ENCODE measurements around the gene KRTAP9-7.
"Not testable (repeated sequence)": the region's sequence is repeated elsewhere in the genome, so short reads cannot be mapped to it uniquely, and the experiment has no call there.

The KRTAP9-7 gene, protein sequence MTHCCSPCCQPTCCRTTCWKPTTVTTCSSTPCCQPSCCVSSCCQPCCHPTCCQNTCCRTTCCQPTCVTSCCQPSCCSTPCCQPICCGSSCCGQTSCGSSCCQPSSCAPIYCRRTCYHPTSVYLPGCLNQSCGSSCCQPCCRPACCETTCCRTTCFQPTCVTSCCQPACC

DNA sequence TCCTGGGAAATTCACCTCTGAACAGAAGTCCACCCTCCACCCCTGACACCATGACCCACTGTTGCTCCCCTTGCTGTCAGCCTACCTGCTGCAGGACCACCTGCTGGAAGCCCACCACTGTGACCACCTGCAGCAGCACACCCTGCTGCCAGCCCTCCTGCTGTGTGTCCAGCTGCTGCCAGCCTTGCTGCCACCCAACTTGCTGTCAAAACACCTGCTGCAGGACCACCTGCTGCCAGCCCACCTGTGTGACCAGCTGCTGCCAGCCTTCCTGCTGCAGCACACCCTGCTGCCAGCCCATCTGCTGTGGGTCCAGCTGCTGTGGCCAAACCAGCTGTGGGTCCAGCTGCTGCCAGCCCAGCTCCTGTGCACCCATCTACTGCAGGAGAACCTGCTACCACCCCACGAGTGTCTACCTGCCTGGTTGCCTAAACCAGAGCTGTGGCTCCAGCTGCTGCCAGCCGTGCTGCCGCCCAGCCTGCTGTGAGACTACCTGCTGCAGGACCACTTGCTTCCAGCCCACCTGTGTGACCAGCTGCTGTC is at the start of gene KRTAP9-7:
KRTAP9-7 (plus strand) TSS at position 51 of the 543 bp plus-strand sequence; CDS start at position 51, 0 bp downstream.
- H3K4me1 Mint-ChIP-seq; H3K9me3 Mint-ChIP-seq; H3K4me3 Mint-ChIP-seq; H3K27ac Mint-ChIP-seq; H3K36me3 Mint-ChIP-seq (ENCODE audit: low read depth): not testable (repeated sequence)
- H3K27me3 Mint-ChIP-seq (ENCODE audit: low read depth): peaks cover 18% of the 10 kb centered on the region

DNA sequence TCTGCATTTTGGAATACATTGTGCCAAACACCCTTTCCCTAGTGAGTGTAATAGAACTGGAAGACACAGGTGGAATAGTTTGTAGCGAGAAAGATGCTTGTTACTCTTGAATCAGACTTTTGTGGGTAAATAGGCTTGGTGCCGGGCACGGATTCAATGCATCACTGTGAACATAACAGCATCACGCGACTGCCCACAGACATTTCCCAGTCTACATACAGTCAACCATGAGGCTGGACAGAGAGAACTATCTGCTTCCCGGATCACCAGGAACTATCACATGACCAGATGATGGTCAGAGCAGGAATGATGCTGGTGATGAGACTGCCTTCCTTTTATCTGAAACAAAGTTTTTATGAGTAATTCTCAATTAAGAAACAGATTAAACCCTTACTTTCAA is 49.4 kb upstream of the KRTAP9-7 start:
- no peaks in the 10 kb centered on the region for H3K4me1 Mint-ChIP-seq
- H3K36me3 Mint-ChIP-seq (ENCODE audit: low read depth): no peaks in the 10 kb centered on the region
- H3K9me3 Mint-ChIP-seq: no peaks in the 10 kb centered on the region
- no peak overlapping the region for H3K27ac Mint-ChIP-seq
- TF ChIP-seq, protein P1, sequence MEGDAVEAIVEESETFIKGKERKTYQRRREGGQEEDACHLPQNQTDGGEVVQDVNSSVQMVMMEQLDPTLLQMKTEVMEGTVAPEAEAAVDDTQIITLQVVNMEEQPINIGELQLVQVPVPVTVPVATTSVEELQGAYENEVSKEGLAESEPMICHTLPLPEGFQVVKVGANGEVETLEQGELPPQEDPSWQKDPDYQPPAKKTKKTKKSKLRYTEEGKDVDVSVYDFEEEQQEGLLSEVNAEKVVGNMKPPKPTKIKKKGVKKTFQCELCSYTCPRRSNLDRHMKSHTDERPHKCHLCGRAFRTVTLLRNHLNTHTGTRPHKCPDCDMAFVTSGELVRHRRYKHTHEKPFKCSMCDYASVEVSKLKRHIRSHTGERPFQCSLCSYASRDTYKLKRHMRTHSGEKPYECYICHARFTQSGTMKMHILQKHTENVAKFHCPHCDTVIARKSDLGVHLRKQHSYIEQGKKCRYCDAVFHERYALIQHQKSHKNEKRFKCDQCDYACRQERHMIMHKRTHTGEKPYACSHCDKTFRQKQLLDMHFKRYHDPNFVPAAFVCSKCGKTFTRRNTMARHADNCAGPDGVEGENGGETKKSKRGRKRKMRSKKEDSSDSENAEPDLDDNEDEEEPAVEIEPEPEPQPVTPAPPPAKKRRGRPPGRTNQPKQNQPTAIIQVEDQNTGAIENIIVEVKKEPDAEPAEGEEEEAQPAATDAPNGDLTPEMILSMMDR (IDR thresholded peaks at IDR 0.05; ENCODE audit: unreplicated experiment in 3 of 3): no peak
- peaks cover 20% of the 10 kb centered on the region for H3K27me3 Mint-ChIP-seq (ENCODE audit: low read depth)
- H3K4me3 Mint-ChIP-seq: no peak overlapping the region

DNA sequence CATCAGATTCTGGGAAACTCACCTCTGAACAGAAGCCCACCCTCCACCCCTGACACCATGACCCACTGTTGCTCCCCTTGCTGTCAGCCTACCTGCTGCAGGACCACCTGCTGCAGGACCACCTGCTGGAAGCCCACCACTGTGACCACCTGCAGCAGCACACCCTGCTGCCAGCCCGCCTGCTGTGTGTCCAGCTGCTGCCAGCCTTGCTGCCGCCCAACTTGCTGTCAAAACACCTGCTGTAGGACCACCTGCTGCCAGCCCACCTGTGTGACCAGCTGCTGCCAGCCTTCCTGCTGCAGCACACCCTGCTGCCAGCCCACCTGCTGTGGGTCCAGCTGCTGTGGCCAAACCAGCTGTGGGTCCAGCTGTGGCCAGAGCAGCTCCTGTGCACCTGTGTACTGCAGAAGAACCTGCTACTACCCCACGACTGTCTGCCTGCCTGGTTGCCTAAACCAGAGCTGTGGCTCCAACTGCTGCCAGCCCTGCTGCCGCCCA is 48.9 kb upstream of the KRTAP9-7 start, which contains the start of gene KRTAP9-2:
KRTAP9-2 (plus strand) TSS at position 51 of the 498 bp plus-strand sequence; CDS start at position 58, 7 bp downstream.
- H3K4me1 Mint-ChIP-seq; H3K27ac Mint-ChIP-seq; H3K9me3 Mint-ChIP-seq; H3K4me3 Mint-ChIP-seq; H3K36me3 Mint-ChIP-seq (ENCODE audit: low read depth): not testable (repeated sequence)
- peaks cover 21% of the 10 kb centered on the region for H3K27me3 Mint-ChIP-seq (ENCODE audit: low read depth)

DNA sequence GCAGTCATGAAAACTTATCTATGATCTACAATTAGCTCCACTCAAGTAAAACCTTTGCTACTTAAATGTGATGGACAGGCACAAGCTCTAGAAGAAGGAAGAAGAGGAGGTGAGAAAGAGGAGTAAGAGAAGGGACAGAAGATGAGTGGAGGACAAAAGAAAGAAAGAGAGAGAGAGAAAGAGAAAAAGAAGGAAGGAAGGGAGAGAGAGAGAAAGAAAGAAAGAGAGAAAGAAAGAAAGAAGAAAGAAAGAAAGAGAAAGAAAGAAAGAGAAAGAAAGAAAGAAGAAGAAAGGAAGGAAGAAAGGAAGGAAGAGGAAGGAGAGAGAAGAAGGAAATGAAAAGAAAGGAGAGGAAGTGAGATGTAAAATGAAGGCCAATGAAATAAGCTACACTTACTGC is 45.4 kb upstream of the KRTAP9-7 start:
- no peaks in the 10 kb centered on the region for H3K9me3 Mint-ChIP-seq
- no peaks in the 10 kb centered on the region for H3K4me1 Mint-ChIP-seq
- H3K27me3 Mint-ChIP-seq (ENCODE audit: low read depth): peaks cover 38% of the 10 kb centered on the region
- no peak overlapping the region for H3K4me3 Mint-ChIP-seq
- H3K27ac Mint-ChIP-seq: no peak overlapping the region
- no peaks in the 10 kb centered on the region for H3K36me3 Mint-ChIP-seq (ENCODE audit: low read depth)
- TF ChIP-seq, protein P1 (IDR thresholded peaks at IDR 0.05; ENCODE audit: unreplicated experiment in 3 of 3): no peak

DNA sequence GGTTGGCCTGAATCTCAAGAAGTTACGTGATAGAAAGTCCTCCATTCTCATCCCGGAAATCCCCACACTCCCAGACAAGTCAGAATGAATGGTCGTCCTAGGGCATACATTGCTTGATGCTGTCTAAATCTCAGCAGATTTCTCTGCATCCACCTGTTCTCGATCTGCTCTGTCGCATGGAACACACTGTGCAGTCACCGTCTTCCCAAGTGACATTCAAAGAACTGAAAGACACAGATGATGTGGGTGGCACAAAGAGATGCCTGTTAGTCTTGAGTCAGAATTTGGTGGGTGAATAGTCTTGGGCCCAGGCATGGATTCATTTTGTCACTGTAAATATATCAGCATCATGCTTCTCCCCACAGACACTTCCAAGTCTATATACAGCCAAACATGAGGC is 43.8 kb upstream of the KRTAP9-7 start:
- TF ChIP-seq, protein P1 (IDR thresholded peaks at IDR 0.05; ENCODE audit: unreplicated experiment in 3 of 3): no peak
- Mint-ChIP-seq H3K36me3 (ENCODE audit: low read depth) (no peaks in the 10 kb centered on the region), H3K4me1 (no peaks in the 10 kb centered on the region), H3K27ac (no peak overlapping the region), H3K4me3 (no peak overlapping the region), H3K9me3 (no peaks in the 10 kb centered on the region), H3K27me3 (ENCODE audit: low read depth) (peaks cover 37% of the 10 kb centered on the region)

DNA sequence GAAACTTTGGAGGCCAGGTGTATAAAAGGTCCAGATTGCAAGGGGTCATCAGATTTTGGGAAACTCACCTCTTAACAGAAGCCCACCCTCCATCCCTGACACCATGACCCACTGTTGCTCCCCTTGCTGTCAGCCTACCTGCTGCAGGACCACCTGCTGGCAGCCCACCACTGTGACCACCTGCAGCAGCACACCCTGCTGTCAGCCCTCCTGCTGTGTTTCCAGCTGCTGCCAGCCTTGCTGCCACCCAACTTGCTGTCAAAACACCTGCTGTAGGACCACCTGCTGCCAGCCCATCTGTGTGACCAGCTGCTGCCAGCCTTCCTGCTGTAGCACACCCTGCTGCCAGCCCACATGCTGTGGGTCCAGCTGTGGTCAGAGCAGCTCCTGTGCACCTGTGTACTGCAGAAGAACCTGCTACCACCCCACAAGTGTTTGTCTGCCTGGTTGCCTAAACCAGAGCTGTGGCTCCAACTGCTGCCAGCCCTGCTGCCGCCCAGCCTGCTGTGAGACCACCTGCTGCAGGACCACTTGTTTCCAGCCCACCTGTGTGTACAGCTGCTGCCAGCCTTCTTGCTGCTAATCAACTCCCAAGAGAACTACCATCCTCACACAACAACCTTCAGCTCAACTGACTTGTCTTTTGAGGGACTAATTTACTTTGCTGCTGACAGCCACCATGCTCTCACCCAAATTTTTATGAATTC is 42.9 kb upstream of the KRTAP9-7 start, which contains the start of gene KRTAP9-3:
KRTAP9-3 (plus strand) TSS at position 51 of the 707 bp plus-strand sequence; CDS start at position 104, 53 bp downstream.
- not testable (repeated sequence) for H3K36me3 Mint-ChIP-seq (ENCODE audit: low read depth); H3K9me3 Mint-ChIP-seq; H3K27ac Mint-ChIP-seq; H3K4me1 Mint-ChIP-seq; H3K4me3 Mint-ChIP-seq
- peaks cover 39% of the 10 kb centered on the region for H3K27me3 Mint-ChIP-seq (ENCODE audit: low read depth)

DNA sequence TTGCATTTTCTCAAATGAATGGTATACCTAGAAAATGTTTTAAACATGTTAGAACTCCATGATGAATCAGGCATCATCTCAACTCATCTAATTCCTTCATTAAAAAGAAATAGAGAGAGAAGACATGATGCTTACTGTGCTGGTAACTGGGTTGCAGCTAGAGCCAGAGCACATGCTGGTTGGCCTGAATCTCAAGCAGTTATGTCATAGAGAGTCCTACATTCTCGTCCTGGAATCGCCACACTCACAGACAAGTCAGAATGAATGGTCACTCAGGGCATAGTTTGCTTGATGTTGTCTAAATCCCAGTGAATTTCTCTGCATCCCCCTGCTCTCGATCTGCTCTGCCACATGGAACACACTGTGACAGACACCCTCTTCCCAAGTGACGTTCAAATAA is 38.4 kb upstream of the KRTAP9-7 start:
- not testable (repeated sequence) for H3K9me3 Mint-ChIP-seq; H3K4me1 Mint-ChIP-seq; H3K36me3 Mint-ChIP-seq (ENCODE audit: low read depth); H3K27ac Mint-ChIP-seq; H3K4me3 Mint-ChIP-seq
- peaks cover 32% of the 10 kb centered on the region for H3K27me3 Mint-ChIP-seq (ENCODE audit: low read depth)

DNA sequence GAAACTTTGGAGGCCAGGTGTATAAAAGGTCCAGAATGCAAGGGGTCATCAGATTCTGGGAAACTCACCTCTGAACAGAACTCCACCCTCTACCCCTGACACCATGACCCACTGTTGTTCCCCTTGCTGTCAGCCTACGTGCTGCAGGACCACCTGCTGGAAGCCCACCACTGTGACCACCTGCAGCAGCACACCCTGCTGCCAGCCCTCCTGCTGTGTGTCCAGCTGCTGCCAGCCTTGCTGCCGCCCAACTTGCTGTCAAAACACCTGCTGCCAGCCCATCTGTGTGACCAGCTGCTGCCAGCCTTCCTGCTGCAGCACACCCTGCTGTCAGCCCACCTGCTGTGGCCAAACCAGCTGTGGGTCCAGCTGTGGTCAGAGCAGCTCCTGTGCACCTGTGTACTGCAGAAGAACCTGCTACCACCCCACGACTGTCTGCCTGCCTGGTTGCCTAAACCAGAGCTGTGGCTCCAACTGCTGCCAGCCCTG is 37.5 kb upstream of the KRTAP9-7 start, which contains the start of gene KRTAP9-8:
KRTAP9-8 (plus strand) TSS at position 51 of the 489 bp plus-strand sequence; CDS start at position 104, 53 bp downstream.
- Mint-ChIP-seq H3K27me3 (ENCODE audit: low read depth) (peaks cover 34% of the 10 kb centered on the region), H3K9me3 (peaks cover 14% of the 10 kb centered on the region)
- H3K4me1 Mint-ChIP-seq; H3K4me3 Mint-ChIP-seq; H3K27ac Mint-ChIP-seq; H3K36me3 Mint-ChIP-seq (ENCODE audit: low read depth): not testable (repeated sequence)

DNA sequence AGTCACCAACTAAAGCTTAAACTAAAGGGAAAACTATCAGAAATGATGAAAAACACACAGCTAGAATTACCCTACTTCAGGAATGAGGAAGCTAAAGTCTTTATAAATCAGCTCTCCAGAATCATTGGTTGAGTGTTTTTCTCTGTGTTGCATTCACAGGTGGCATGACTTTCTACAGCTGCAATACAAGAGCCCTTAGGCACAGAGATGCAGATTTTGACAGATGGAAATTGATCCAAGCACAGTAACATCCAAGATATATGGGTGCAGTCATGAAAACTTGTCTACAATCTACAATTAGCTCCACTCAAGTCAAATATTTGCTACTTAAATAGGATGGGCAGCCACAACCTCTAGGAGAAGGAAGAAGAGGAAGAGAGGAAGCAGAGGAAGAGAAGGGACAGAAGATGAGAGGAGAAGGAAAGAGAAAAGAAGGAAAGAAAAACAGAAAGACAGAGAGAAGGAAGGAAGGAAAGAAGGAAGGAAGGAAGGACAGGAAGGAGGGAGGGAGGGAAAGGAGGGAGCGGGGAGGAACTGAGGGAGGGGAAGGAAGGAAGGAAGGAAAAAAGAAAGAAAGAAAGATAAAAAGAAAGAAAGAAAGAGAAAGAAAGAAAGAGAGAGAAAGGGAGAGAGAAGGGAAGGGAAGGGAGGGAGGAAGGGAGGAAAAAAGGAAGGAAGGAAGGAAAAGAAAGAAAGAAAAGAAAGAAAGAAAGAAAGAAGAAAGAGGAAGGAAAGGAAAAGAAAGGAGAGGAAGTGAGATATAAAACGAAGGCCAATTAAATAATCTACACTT is 28.3 kb upstream of the KRTAP9-7 start:
- H3K4me3 Mint-ChIP-seq; H3K4me1 Mint-ChIP-seq; H3K27ac Mint-ChIP-seq; H3K9me3 Mint-ChIP-seq; H3K36me3 Mint-ChIP-seq (ENCODE audit: low read depth): not testable (repeated sequence)
- H3K27me3 Mint-ChIP-seq (ENCODE audit: low read depth): peaks cover 39% of the 10 kb centered on the region

DNA sequence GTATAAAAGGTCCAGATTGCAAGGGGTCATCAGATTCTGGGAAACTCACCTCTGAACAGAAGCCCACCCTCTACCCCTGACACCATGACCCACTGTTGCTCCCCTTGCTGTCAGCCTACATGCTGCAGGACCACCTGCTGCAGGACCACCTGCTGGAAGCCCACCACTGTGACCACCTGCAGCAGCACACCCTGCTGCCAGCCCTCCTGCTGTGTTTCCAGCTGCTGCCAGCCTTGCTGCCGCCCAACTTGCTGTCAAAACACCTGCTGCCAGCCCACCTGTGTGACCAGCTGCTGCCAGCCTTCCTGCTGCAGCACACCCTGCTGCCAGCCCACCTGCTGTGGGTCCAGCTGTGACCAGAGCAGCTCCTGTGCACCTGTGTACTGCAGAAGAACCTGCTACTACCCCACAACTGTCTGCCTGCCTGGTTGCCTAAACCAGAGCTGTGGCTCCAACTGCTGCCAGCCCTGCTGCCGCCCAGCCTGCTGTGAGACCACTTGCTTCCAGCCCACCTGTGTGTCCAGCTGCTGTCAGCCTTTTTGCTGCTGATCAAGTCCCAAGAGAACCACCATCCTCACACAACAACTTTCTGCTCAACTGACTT is 25.8 kb upstream of the KRTAP9-7 start, which contains the start of gene KRTAP9-4:
KRTAP9-4 (plus strand) TSS at position 51 of the 604 bp plus-strand sequence; CDS start at position 85, 34 bp downstream.
- not testable (repeated sequence) for H3K4me1 Mint-ChIP-seq; H3K36me3 Mint-ChIP-seq (ENCODE audit: low read depth); H3K27ac Mint-ChIP-seq; H3K9me3 Mint-ChIP-seq; H3K4me3 Mint-ChIP-seq
- peaks cover 55% of the 10 kb centered on the region for H3K27me3 Mint-ChIP-seq (ENCODE audit: low read depth)

Data from nephron (organoid).